Stimulated activated CD8-positive, alpha-beta memory T cell treated with anti-CD3 and anti-CD28 coated beads, Interleukin-12 subunit alpha, Interleukin-12 subunit beta, amount 100 ng/mL, for 4 hours (primary cell): ENCODE data around the gene AKT1.

ENCODE experiments used
- DNase-seq: peaks from one replicate; pipeline ENCODE4 v3.0.0-alpha.2; 2020; ENCODE audit warnings: low read depth

Gene AKT1

DNA sequence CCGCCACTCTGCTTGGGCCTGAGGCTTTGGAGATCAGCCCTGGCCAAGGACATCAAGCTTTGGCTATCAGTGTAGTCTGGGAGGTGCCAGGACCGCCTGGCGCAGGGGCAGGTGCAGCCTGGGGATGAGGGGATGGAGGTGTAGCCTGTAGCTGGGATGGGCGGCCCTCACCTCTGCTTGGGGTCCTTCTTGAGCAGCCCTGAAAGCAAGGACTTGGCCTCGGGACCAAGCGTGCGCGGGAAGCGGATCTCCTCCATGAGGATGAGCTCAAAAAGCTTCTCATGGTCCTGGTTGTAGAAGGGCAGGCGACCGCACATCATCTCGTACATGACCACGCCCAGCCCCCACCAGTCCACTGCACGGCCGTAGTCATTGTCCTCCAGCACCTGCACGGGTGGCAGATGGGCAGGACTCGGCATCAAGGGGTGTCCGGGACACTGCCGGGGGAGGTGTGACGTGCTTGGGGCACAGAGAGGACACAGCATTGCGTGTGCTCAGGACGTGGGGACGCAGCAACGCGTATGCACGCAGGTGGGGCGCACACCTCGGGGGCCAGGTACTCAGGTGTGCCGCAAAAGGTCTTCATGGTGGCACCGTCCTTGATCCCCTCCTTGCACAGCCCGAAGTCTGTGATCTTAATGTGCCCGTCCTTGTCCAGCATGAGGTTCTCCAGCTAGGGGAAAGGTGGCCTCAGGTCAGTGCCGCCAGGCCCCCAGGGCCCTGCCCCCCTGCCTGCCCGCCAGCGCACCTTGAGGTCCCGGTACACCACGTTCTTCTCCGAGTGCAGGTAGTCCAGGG lies 22.6 kb downstream of the AKT1 start:
- no peak for DNase-seq

DNA sequence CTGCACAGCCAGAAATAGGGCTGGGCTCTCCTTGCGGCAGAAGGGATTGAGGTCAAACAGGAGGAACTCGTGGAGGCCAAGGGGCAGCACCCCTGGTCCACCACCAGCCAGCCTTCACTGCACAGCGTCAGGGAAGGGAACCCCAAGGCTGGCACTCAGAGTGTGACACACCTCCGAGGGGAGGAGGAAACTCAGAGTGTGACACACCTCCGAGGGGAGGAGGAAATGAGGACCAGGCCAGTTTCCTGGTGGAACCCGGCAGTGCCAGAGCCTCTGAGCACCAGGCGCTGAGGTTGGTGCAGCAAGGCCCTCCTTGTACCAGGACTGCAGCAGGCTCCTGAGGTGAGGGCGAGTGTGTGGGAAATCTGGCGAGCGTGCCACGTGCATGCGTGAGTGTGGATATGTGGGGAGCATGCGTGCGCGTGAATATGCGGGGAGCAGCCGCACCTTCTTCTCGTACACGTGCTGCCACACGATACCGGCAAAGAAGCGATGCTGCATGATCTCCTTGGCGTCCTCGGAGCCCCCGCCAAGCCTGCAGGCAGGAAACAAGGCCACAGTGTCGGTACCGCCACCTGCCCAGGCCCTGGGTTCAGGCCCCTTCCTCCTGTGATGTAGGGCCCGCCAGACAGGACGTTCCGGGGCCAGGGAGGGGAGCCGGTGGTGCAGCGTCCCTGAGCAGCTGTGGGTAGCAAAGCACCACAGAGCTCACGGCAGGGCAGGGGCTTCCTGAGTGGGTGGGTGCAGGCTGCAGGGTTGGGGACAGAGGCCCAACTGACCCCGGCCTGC lies 23.4 kb downstream of the AKT1 start:
- DNase-seq: no peak

DNA sequence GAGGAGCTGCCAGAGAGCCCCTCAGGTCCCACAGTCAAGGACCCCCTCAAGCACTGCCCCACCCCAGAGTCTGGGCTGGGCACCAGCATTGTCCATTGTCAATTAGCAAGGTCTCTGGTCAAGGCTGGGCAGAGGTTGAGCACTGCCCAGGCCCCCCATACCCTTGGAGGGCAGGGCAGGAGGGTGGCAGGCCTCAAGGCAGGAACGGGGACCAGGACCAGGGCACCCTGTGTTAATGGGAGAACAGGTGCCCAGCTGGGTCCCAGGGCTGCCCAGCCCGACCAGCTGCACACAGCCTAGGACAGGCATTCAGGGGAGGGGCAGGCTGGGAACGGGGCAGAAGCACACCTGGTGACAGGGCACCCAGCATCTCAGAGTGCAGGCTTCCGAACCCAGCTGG lies 24.2 kb downstream of the AKT1 start:
- no peak for DNase-seq

DNA sequence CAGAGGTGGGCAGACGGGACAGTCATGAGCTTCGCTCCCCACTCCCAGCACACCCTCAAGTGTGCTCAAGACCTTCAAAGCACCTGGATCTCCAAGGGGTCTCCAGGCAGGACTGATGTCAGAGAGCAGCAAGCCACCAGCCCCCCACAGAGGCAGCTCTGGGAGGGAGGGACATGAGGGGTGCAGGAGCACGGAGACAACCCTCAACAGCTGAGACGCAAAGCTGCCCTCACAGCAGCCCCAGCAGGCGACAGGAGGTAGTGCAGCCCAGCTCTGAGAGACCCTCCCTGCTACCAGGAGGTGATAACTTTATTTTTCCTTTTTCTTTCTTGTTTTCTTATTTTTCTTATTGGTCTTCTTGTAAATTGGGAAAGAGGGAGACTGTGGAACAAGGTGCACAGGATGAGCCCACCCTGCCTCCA lies 24.7 kb downstream of the AKT1 start:
- DNase-seq: no peak

DNA sequence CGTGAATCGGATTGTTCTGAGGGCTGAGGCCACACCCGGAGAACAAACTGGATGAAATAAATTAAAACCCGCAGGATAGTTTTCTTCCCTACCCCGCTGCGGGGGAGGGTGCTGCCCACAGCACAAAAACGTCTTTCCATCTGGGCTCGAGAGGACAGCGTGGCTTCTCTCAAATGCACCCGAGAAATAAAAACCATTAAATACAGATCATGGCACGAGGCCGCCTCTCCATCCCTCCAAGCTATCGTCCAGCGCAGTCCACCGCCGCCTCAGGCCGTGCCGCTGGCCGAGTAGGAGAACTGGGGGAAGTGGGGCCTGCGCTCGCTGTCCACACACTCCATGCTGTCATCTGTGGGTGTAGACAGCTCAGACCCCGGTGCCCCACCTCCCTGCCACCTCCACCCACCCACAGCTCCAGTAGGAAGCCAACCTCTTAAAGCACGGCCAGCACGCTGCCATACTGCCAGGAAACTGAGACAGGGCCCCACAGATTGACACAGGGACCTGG lies 25.4 kb downstream of the AKT1 start:
- DNase-seq: no peak

DNA sequence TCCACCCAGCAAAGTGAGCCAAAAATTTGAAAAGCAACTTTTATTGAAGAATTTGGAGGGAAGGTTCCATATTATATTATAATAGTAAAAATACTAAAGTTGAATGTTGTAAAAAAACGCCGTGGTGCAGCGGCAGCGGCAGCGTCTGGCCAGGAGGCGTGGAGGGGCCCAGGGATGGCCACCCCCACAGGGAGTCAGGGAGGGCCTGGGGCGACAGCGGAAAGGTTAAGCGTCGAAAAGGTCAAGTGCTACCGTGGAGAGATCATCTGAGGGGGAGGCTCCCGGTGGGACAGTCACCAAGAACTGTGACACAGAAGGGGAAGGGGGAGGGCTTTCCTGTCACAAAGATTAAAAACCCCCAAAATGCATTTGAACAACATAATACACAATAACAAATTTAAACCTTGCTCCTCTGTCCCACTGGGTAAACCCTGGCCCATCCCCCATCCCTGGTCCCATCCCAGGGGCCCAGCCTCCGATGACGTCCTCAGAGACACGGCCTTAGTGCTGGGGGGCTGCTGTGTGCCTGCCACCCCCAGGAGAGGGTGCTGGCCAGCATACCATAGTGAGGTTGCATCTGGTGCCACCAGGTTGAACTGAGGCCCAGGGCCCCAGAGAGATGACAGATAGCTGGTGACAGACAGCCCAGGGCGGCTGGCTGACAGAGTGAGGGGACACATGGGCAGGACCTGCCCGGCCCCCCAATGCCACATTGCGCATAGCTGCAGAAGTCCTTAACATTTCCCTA lies 26.1 kb downstream of the AKT1 start:
- DNase-seq: no peak

DNA sequence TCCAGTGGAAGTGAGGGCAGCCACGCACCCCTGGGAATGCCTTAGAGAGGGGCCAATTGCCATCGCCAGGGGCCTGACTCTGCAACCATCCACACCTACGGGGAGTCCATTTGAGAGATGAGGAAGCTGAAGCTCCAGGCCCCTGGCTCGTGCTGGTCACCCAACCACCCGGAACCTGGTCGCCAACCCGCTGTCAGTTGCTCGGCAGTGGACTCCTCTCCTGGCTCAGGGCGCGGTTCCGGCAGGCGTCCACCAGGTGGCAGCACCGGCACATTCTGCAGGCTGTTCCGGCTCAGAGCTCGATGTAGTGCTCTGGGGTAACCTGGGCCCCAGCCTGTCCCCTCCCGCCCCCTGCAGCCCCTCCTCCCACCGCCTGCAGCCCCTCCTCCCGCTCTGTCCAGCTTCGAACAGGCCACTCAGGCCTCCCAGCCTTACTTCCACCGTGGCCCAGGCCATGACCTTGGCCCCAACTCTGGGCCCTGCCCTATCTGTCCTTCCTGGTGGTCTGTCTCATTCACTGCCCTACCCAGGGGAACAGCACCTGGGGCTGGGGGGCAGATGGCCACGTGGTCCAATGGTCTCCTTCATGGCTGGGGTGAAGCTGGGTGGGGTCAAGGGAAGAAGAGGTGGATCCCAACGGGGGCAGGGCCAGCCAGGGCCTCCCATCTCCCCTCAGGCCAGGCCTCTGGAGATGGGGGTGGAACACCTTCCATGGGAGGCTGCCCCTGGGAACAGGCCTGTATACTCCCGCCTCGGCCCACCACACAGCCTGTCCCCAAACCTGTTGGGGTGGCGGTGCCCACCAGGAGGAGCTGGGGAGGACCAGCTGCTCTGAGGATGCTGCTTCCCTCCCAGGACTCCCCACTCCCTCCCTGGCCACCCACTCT lies 26.9 kb downstream of the AKT1 start:
- peak; percentile 77 for DNase-seq

DNA sequence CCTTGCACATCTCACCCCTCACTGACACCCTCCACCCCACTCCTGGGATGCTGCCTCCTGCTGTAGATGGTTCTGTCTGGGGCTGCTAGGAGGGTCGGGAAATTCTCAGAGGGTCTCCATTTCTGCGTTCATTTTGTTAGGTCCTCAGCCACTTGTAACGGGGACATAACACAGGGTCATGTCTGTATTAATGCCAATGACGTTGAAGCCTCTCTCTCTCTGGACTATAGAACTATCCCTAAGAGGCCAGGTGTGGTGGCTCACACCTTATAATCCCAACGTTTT lies 28.0 kb downstream of the AKT1 start:
- no peak for DNase-seq

DNA sequence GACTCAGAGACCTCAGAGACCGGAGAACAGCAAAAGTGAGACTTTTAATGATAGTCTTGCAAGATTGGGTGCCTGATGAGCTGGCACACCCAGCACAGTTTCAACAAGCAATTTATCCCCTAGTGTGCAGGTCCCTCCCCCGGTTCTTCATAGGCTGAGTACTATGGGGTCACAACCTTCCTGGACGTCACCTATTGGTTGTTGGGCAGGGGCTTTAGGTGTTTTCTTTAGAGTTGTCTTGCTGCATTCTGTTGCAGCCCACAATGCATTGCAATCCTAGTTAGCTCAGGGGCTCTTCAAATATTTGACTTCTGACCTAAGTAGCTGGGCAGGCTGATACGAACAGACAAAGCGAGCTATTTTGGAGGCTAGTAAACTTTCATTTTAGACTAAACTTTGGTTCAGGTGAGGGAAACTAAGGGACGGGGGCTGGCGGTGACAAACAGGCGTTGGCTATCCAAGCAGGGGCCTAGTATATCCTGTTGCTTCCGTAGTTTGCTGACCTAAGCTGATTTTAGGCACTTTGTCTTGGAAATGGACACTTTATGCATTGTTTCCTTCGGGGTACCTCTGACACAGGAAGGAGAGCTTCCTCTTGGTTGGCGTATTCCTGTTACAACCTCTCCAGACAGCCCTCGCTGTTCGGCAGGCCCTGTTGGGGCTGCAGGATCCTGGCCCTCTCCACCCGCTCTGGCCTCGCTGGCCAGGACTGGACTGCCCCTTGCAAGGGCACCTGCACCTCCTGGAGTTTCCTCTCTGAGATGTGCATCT lies 28.5 kb downstream of the AKT1 start:
- DNase-seq: no peak

DNA sequence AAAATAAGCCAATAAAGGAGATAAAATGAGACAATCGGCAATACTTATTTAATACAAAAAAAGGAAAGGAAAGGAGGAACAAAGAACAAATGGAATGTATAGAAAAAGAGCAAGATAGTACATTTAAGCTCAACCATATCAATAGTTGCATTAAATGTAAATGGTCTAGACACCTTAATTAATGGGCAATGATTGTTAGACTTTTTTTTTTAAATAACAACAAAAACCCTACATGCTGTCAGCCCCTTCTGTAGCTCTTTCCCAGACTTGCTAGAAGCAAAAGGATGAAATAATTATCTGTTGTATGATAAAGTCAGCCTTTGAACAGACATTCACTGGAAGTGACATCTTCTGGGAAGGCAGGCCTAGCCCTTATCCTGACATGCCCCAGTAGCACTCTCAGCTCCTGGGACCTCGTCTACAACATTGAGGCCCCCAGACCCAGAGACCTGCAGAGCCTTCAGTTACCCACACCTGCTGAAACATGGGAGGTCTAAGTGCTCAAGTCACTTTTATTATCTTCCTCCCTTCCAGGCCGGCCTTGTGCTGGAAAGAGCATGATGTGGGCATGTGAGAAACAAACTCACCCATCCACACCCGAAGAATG lies 29.2 kb downstream of the AKT1 start:
- no peak for DNase-seq

DNA sequence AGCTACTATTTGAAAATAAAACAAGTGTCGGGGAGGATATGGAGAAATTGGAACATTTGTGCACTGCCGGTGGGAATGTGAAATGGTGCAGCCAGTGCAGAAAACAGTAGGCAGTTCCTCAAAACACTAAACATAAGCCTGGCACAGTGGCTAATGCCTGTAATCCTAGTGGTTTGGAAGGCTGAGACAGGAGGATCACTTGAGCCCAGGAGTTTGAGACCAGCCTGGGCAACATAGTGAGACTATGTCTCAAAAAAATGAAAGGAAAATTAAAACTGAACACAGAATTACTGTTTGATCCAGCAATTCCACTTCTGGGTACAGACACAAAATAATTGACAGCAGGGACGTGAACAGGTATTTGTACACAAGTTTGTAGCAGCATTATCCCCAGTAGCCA lies 30.0 kb downstream of the AKT1 start:
- DNase-seq: no peak

DNA sequence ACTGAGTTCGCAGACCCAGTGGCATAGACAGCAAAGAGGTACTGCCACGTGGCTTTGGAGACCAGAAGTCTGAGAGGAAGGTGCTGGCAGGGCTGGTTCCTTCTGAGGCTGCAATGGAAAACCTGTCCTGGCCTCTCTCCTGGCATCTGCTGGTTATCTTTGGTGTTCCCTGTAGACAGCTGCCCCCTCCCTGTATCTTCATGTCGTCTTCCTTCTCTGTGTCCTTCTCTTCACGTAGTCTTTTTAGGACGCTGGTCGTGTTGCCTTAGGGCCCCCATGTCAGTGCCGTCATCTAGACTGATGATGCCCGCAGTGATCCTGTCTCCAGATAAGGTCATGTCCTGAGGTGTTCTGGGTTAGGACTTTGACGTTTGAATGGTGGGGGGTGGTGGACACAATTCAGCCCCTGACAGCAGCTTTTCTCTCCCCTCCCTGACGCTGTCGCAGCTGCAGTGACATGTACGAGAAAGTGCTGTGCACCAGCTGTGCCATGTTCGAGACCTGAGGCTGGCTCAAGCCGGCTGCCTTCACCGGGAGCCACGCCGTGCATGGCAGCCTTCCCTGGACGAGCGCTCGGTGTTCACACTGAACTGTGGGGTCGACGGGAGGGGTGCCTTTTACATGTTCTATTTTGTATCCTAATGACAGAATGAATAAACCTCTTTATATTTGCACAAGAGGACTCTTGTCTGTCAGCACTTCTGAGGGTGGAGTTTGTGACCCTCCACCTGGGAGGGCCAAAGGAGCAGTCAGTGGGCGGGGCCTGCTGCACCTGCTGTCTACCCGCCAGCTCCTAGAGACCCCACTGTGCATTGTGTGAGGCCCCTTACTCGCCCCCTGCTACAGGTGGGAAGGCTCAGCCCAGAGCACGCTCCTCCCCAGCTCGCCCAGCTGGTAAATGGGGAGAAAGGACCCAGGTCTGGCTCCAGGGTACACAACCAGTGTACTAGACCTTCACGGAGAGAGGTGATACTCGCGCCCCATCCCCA lies 36.3 kb downstream of the AKT1 start:
- no peak for DNase-seq

DNA sequence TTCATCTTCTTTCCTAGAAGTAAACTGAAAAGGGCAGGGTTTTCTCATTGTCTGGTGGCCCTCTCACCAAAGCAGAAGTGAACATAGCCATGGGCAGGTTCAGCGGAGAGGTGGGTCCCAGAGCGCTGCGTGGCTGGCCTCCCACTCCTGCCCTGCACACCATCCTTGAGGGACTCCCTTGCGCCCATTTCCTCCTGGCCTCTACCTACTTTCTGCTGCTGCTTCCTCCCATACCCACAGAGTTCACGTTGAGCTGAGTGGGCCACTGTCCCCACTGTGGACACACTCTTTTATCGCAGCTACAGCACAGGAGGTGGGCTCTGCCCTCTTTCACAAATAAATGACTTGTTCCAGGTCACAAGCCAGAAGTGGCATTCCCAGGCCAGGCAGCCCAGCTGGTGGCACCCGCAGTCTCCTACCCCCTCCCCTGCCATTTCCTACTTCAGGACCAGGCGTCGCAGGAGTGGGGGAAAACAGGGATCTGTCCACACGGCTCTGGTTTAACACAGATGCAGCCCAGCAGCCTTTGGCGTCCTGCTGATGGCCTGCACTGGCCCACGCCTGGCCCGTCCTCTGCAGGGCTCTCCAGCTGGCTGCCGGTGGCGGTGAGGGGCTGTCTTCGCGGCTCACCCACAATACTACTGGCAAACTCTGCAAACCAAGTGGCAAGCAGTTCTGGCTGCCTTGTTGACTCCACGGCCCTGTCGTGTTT lies 37.7 kb downstream of the AKT1 start:
- DNase-seq: no peak

DNA sequence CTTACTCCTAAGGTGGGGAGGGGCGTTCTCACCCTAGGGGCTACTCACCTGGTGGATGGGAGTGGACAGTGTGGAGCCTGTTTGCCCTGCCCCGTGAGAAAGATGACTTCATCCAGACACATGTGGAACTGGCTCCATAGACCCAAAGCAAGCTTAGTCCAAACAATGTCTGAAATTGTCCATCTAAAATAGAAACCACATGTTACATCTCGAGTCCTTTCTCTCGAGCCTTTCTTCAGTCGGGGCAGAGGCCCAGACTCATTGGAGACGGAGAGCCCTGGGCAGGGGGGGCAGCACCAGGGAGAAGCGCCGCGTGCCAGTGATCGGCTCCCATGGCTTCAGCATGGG lies 38.3 kb downstream of the AKT1 start:
- no peak for DNase-seq

DNA sequence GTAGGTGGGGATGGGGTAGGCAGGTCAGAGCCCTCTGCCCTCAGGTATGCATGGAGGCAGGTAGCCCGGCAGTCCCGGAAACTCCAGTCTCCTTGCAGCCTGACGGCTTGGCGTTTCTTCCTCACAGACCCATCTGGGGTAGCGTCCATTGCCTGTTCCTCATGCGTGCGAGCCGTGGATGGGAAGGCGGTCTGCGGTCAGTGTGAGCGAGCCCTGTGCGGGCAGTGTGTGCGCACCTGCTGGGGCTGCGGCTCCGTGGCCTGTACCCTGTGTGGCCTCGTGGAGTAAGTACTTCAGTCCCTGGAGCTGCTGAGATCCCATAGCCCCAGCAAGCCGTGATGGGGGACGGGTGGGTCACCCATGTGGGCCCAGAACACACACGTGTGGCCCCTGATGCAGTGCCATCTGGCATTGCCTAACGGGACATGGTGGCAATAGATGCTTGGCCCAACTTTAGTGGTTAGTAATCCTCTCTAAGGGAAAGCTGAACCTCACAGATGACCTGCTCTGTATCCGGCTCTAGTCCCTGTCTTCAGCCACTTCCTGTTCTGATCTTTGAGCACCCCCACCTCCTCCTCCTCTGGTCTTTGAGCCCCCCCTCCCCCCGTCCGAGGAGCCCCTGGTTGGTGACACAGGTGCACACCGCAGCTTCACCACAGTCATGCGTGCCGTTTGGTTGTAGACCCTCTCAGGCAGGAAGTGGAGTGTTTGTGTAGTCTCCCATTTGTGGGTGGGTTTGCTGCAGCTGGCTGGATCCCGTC lies 38.9 kb downstream of the AKT1 start:
- no peak for DNase-seq

DNA sequence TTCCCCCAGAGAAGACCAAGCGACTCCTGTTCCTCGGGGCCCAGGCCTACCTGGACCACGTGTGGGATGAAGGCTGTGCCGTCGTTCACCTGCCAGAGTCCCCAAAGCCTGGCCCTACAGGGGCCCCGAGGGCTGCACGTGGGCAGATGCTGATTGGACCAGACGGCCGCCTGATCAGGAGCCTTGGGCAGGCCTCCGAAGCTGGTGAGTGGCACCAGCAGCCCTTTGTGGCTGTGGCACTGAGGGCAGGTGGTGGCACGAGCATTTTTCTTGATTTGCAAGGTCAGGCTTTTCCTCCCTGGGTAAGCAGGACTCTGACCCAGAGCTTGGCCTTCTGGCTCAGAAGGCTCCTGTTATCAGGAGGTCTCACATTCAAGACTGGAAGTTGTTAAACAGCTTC lies 39.9 kb downstream of the AKT1 start:
- DNase-seq: no peak

DNA sequence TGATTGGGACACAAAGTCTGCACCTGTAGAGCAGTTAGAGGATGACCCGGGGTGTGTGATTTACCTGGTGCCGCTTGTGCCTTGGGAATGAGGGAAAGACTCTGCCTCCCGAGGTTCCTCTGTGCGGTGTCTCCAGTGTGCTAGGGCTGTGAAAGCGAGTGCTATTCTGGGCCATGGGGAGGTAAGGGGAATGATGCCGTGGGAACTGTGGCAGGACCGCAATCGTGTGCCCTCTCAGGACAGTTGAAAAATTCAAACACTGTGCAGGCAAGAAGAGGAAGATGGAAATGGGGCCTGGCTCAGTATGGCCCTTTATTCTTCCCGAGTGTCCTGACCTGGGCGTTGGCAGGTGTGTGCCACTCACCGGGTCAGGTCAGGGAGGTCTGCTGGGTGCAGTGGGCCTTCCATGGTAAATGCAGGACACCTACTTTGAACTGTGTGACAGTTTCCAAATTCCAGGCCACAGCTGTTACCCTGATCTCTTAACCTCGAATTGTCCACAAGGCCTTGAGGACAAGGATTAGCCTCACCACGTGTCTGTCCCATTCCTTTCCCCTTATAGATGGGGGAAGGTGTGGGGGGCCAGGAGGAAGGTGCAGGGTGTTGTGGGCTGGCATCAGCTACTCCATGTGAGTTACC lies 41.2 kb downstream of the AKT1 start:
- no peak for DNase-seq
